ENCODE results near the gene PLEKHM2.
"Not testable (repeated sequence)": the region's sequence is repeated elsewhere in the genome, so short reads cannot be mapped to it uniquely, and the experiment has no call there.

Gene PLEKHM2

GRCh38 chr1:15678578-15678977, 5.5 kb upstream of the PLEKHM2 start:
- DNase-seq, result no peak

- no peak for DNase-seq
Observed at GRCh38 chr1:15680131-15680530, 4.0 kb upstream of the PLEKHM2 start.

GRCh38 chr1:15680561-15681348, 3.4 kb upstream of the PLEKHM2 start:
- no peak for DNase-seq

- DNase-seq, result no peak
Observed at GRCh38 chr1:15681349-15682292, 2.5 kb upstream of the PLEKHM2 start.

- no peak for DNase-seq
Observed at GRCh38 chr1:15682936-15683341, 1.2 kb upstream of the PLEKHM2 start.

- no peak for DNase-seq
Observed at GRCh38 chr1:15683345-15684039, 628 bp upstream of the PLEKHM2 start.

- peak; percentile 20 to 23 for DNase-seq
Observed at GRCh38 chr1:15684468-15685291, 560 bp downstream of the PLEKHM2 start.

- no peak for DNase-seq
Observed at GRCh38 chr1:15685820-15686219, 1.7 kb downstream of the PLEKHM2 start.

- DNase-seq, result no peak
Observed at GRCh38 chr1:15687446-15687845, 3.3 kb downstream of the PLEKHM2 start.

- no peak for DNase-seq
Observed at GRCh38 chr1:15690317-15690716, 6.2 kb downstream of the PLEKHM2 start.

GRCh38 chr1:15691434-15692032, 7.4 kb downstream of the PLEKHM2 start:
- DNase-seq, result no peak

- no peak for DNase-seq
Observed at GRCh38 chr1:15692121-15692682, 8.1 kb downstream of the PLEKHM2 start.

GRCh38 chr1:15693371-15693770, 9.3 kb downstream of the PLEKHM2 start:
- DNase-seq, result peak; percentile 22 to 59

- DNase-seq, result no peak
Observed at GRCh38 chr1:15696956-15697521, 12.9 kb downstream of the PLEKHM2 start.

- DNase-seq, result no peak
Observed at GRCh38 chr1:15698201-15698600, 14.1 kb downstream of the PLEKHM2 start.

- DNase-seq, result not testable (repeated sequence)
Observed at GRCh38 chr1:15699321-15699720, 15.2 kb downstream of the PLEKHM2 start.

- no peak for DNase-seq
Observed at GRCh38 chr1:15700508-15700907, 16.4 kb downstream of the PLEKHM2 start.

GRCh38 chr1:15701784-15702183, 17.7 kb downstream of the PLEKHM2 start:
- DNase-seq, result no peak

GRCh38 chr1:15702722-15703550, 18.8 kb downstream of the PLEKHM2 start:
- peak in 1 of 2 experiments; percentile 28 for DNase-seq

GRCh38 chr1:15703562-15703961, 19.4 kb downstream of the PLEKHM2 start:
- DNase-seq, result no peak
